ENCODE measurements around the gene SLF2.

The SLF2 gene

GRCh38 chr10:100997360-100998182 is 84.8 kb downstream of the SLF2 start:
- DNase-seq (ENCODE audit: low spot score): peak; percentile 89
- TF ChIP-seq CTCF (conservative IDR thresholded peaks at IDR 0.05; ENCODE audit: low read depth): peak; percentile 90
- peak overlapping the region; percentile 99 for H3K27ac ChIP-seq
- ChIA-PET CTCF (interaction anchor here (0.6 to 3.6 kb wide), 20 partner anchors 9 to 1115 kb away, joined by 3 to 57 read pairs (median 4); partner anchors contain the start of gene TWNK), POLR2A (ENCODE audit: low non-redundant PET) (interaction anchor here (0.5 to 1.2 kb wide), 6 partner anchors 8 to 436 kb away, joined by 3 to 7 read pairs (median 3); no protein-coding TSS in a partner anchor)

- ChIA-PET CTCF (interaction anchor here (0.6 to 3.6 kb wide), 17 partner anchors 10 to 1115 kb away, joined by 3 to 57 read pairs (median 5); partner anchors contain the start of genes PDZD7, SFXN3 and TWNK), POLR2A (ENCODE audit: low non-redundant PET) (interaction anchor here (0.5 to 1.2 kb wide), 6 partner anchors 8 to 45 kb away, joined by 3 to 7 read pairs (median 3); no protein-coding TSS in a partner anchor)
- DNase-seq (ENCODE audit: low spot score): peak; percentile 94
- peak overlapping the region; percentile 99 for H3K27ac ChIP-seq
- TF ChIP-seq CTCF (conservative IDR thresholded peaks at IDR 0.05; ENCODE audit: low read depth): no peak
These were observed 85.6 kb downstream of the SLF2 start for GRCh38 chr10:100998183-100998990.

- peak; percentile 92 for TF ChIP-seq CTCF (conservative IDR thresholded peaks at IDR 0.05; ENCODE audit: low read depth)
- POLR2A ChIA-PET (ENCODE audit: low non-redundant PET): interaction anchor here (0.5 to 1.2 kb wide), 3 partner anchors 8 to 22 kb away, joined by 3 read pairs; no protein-coding TSS in a partner anchor
- CTCF ChIA-PET: interaction anchor here (0.6 to 3.6 kb wide), 13 partner anchors 8 to 142 kb away, joined by 3 to 57 read pairs (median 5); partner anchors contain the start of genes MRPL43, PDZD7, SFXN3 and TWNK
- peak; percentile 83 for DNase-seq (ENCODE audit: low spot score)
- H3K27ac ChIP-seq: peak overlapping the region; percentile 99
These were observed 86.4 kb downstream of the SLF2 start for GRCh38 chr10:100998991-100999741.

- no peak for DNase-seq (ENCODE audit: low spot score)
These were observed 87.0 kb downstream of the SLF2 start, which contains the start of gene LZTS2 for GRCh38 chr10:100999742-101000126. TSS of gene LZTS2 (plus strand) at chr10:100999808. CDS start at chr10:101002539, 2,731 bp downstream.

More at GRCh38 chr10:100999742-101000126, 87.0 kb downstream of the SLF2 start, which contains the start of gene LZTS2:
- CTCF ChIA-PET: interaction anchor here (0.6 to 3.6 kb wide), 13 partner anchors 9 to 141 kb away, joined by 3 to 57 read pairs (median 5); partner anchors contain the start of genes MRPL43, PDZD7, SFXN3 and TWNK
- POLR2A ChIA-PET (ENCODE audit: low non-redundant PET): interaction anchor here (0.5 kb wide), 1 partner anchor 23 kb away, joined by 3 read pairs; no protein-coding TSS in a partner anchor
- no peak for TF ChIP-seq CTCF (conservative IDR thresholded peaks at IDR 0.05; ENCODE audit: low read depth)
- H3K27ac ChIP-seq: peak within 1 kb of the TSS; percentile 99
